ENCODE measurements around the gene STK10.

DNA sequence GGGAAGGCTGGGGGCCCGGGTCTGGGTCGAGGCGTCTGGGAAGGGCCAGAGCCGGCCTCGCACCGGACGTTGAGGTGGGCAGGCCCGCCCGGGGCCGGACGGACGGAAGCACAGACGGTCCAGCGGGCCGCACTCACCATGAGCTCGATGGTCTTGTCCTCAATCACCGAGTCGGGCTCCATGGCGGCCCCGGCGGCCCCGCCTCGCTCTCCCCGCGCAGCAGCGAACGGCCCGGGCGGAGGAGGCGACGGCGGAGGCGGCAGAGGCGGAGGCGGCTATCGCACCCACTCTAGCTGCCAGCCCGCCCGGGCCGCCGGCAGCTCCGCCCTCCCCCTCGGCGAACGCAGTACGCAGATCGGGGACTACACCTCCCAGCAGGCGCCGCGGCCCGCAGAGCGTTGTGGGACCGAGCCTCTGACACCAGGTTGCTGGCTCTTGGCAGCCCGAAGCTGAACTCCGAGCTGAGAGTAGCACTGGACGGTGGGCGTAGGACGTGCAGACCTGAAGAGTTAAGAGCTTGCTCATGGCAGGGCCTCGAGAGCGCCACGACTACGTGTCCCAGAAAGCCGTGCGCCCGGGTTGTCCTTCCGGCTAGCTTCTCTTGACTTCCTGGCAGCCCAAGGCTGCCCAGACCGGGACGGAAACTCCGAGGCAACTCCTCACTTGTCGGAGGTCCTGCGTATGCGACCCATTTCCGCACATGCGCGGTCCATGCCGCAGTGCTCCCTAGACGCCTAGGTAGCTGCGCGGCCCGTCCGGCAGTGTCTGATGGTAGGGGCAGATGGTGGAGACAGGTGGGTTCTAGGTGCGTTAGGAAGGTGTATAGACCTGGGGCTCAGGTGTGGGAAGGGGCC lies 181.5 kb downstream of the STK10 start, which contains the start of gene FBXW11:
- TF ChIP-seq, protein P1, sequence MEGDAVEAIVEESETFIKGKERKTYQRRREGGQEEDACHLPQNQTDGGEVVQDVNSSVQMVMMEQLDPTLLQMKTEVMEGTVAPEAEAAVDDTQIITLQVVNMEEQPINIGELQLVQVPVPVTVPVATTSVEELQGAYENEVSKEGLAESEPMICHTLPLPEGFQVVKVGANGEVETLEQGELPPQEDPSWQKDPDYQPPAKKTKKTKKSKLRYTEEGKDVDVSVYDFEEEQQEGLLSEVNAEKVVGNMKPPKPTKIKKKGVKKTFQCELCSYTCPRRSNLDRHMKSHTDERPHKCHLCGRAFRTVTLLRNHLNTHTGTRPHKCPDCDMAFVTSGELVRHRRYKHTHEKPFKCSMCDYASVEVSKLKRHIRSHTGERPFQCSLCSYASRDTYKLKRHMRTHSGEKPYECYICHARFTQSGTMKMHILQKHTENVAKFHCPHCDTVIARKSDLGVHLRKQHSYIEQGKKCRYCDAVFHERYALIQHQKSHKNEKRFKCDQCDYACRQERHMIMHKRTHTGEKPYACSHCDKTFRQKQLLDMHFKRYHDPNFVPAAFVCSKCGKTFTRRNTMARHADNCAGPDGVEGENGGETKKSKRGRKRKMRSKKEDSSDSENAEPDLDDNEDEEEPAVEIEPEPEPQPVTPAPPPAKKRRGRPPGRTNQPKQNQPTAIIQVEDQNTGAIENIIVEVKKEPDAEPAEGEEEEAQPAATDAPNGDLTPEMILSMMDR (IDR thresholded peaks at IDR 0.05; ENCODE audit: insufficient read depth, low read length), result no peak
- TF ChIP-seq POLR2AphosphoS5 (IDR thresholded peaks at IDR 0.05; ENCODE audit: low read depth), result peak; percentile 90
